Measurements from ENCODE around the gene HMGXB3.

The HMGXB3 gene

DNA sequence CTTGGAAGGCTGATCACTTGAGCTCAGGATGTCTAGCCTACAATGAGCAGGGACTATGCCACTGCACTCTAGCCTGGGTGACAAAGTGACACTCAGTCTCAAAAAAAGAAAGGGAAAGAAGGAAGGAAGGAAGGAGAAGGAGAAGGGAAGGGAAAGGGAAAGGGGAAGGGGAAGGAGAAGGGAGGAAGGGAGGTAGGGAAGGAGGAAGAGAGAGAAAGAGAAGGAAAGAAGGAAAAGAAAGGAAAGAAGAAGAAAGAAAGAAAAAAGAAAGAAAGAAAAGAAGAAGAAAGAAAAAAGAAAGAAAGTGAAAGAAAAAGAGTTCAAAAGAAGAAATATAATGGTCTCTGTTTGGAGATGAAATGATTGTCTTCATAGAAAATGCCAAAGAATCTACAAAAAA lies 96.6 kb downstream of the HMGXB3 start:
- Histone ChIP-seq H3K4me1 (peaks cover 0 to 26% (median 5%) of the 10 kb centered on the region in 10 experiments; a peak in 10 of 20 replicates), H3K4me3 (no peak overlapping the region), H3K4me2 (peak overlapping the region in 2 of 11 experiments; percentile 6 to 23; a peak in 1 of 22 replicates), H3K9me3 (replicated peaks in 1 of 11) (no peaks in the 10 kb centered on the region), H4K20me1 (no peaks in the 10 kb centered on the region), H3K27me3 (no peaks in the 10 kb centered on the region), H3K36me3 (no peaks in the 10 kb centered on the region), H3K9ac (no peak overlapping the region), H3K27ac (no peak overlapping the region)
- TF ChIP-seq Cebpa-rat (IDR thresholded peaks at IDR 0.05) = no peak

DNA sequence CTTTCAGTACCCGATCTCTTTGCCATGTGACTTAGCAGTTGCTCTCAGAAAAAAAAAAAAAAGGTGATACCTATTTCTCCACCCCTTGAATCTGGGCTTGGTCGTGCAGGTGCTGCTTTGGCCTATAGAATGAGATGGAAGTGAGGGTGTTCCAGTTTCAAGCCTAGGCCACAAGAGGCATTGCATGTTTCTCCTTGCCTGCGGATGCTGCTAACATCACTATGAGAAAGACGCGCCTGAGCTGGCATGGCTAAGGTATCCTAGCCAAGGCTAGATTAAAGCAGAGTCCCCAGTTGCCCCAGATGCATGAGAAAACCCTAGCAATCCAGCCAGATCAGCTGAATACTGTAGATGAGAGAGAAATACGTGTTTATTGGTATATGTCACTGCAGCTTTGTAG lies 100.5 kb downstream of the HMGXB3 start:
- Histone ChIP-seq H3K4me3 (no peak overlapping the region), H3K4me1 (peaks cover 1 to 57% (median 17%) of the 10 kb centered on the region in 10 experiments; a peak in 19 of 20 replicates), H3K27me3 (no peaks in the 10 kb centered on the region), H3K36me3 (no peaks in the 10 kb centered on the region), H3K27ac (no peak overlapping the region), H3K4me2 (peak overlapping the region in 2 of 11 experiments; percentile 73 to 84; a peak in 4 of 22 replicates), H3K9ac (no peak overlapping the region), H4K20me1 (no peaks in the 10 kb centered on the region), H3K9me3 (replicated peaks in 1 of 11) (no peaks in the 10 kb centered on the region)
- no peak for TF ChIP-seq Cebpa-rat (IDR thresholded peaks at IDR 0.05)

Measured in BLaER1 treated with 17β-estradiol and CSF1 and Interleukin-3, amounts not matched to agents 10 nM and 100 nM (cell line).